ENCODE data around the gene ZG16B.

ZG16B gene

GRCh38 chr16:2826591-2827373 lies 3.3 kb upstream of the ZG16B start:
- POLR2A ChIA-PET: no interaction called here
- TF ChIP-seq MYNN (tag by site-specific recombination; IDR thresholded peaks at IDR 0.05; ENCODE audit: borderline replicate concordance): no peak
- TF ChIP-seq ZNF10 (tag by site-specific recombination; IDR thresholded peaks at IDR 0.05): no peak
- TF ChIP-seq ZBTB20 (tag by site-specific recombination; IDR thresholded peaks at IDR 0.05): no peak
- TF ChIP-seq ZNF521 (tag by site-specific recombination; IDR thresholded peaks at IDR 0.05): no peak
- no peak for TF ChIP-seq ZNF596 (tag by site-specific recombination; IDR thresholded peaks at IDR 0.05)
- TF ChIP-seq ZBTB21 (tag by site-specific recombination; IDR thresholded peaks at IDR 0.05): no peak
- no peak for TF ChIP-seq ZBTB26 (tag by site-specific recombination; optimal IDR thresholded peaks at IDR 0.05)
- TF ChIP-seq SP3 (tag by site-specific recombination; IDR thresholded peaks at IDR 0.05): no peak
- TF ChIP-seq ZNF223 (tag by site-specific recombination; IDR thresholded peaks at IDR 0.05): no peak
- TF ChIP-seq GLIS1 (tag by site-specific recombination; IDR thresholded peaks at IDR 0.05): no peak
- no peak for TF ChIP-seq ZNF518A (tag by site-specific recombination; conservative IDR thresholded peaks at IDR 0.05; ENCODE audit: low read depth)
- no peaks in the 10 kb centered on the region for H3K36me3 ChIP-seq (ENCODE audit: control insufficient read depth in 2 of 2, insufficient read depth in 1 of 2, low read length in 2 of 2)
- H3K4me1 ChIP-seq (ENCODE audit: control insufficient read depth, insufficient read depth, low read length): no peaks in the 10 kb centered on the region
- no peak overlapping the region for H3K27ac ChIP-seq (ENCODE audit: extremely low read depth, low read depth, low read length)
- H3K9me3 ChIP-seq (ENCODE audit: control insufficient read depth, insufficient read depth, low read depth, low read length): no peaks in the 10 kb centered on the region
- no peak overlapping the region for H3K4me3 ChIP-seq (ENCODE audit: low read depth, low read length)
- CTCF ChIA-PET: interaction anchor here (0.6 kb wide), 1 partner anchor 77 kb away, joined by 3 read pairs; no protein-coding TSS in a partner anchor

- Histone ChIP-seq H3K27ac (ENCODE audit: extremely low read depth, low read depth, low read length) (no peak overlapping the region), H3K4me3 (ENCODE audit: low read depth, low read length) (no peak overlapping the region), H3K9me3 (ENCODE audit: control insufficient read depth, insufficient read depth, low read depth, low read length) (no peaks in the 10 kb centered on the region), H3K36me3 (ENCODE audit: control insufficient read depth in 2 of 2, insufficient read depth in 1 of 2, low read length in 2 of 2) (no peaks in the 10 kb centered on the region), H3K4me1 (ENCODE audit: control insufficient read depth, insufficient read depth, low read length) (no peaks in the 10 kb centered on the region)
- POLR2A ChIA-PET: no interaction called here
- TF ChIP-seq ZNF2 (tag by site-specific recombination; IDR thresholded peaks at IDR 0.05): no peak
- CTCF ChIA-PET: no interaction called here
Observed at GRCh38 chr16:2827374-2827791, 2.7 kb upstream of the ZG16B start.

- Histone ChIP-seq H3K4me1 (ENCODE audit: control insufficient read depth, insufficient read depth, low read length) (no peaks in the 10 kb centered on the region), H3K36me3 (ENCODE audit: control insufficient read depth in 2 of 2, insufficient read depth in 1 of 2, low read length in 2 of 2) (no peaks in the 10 kb centered on the region), H3K4me3 (ENCODE audit: low read depth, low read length) (no peak overlapping the region), H3K9me3 (ENCODE audit: control insufficient read depth, insufficient read depth, low read depth, low read length) (no peaks in the 10 kb centered on the region), H3K27ac (ENCODE audit: extremely low read depth, low read depth, low read length) (no peak overlapping the region)
- POLR2A ChIA-PET: no interaction called here
- TF ChIP-seq KLF1 (tag by site-specific recombination; IDR thresholded peaks at IDR 0.05): no peak
- peak; percentile 94 for TF ChIP-seq REST (tag by site-specific recombination; IDR thresholded peaks at IDR 0.05)
- CTCF ChIA-PET: no interaction called here
Observed at GRCh38 chr16:2827831-2828520, 2.1 kb upstream of the ZG16B start.
